Gastrocnemius medialis (tissue), 4 donors: ENCODE measurements around the gene NKX2-2. TPM values are rescaled to one million over a fixed set of nuclear protein-coding genes. Genes with fewer than 3 reads are reported as not detected.

ENCODE experiments used
- ATAC-seq, 2 donors: fragments of 150-250 bp; one replicate each; pipeline ENCODE4 v1.9.1; 2016
- DNase-seq, 2 donors: peaks; one replicate each; pipeline ENCODE4 v3.0.0-alpha.2; 2019
- H3K27ac ChIP-seq, 4 donors: fragments of 200-600 bp; sonication (generic); 1 replicate in 1 of 4; 2 replicates in 3 of 4; pipeline ENCODE4 v1.5.1; 2016 to 2018; ENCODE audit warnings: mild to moderate bottlenecking in 2 of 4, moderate library complexity in 1 of 4
- H3K27me3 ChIP-seq, 3 donors: fragments of 200-600 bp; sonication (generic) in 2 of 3; 1 replicate in 1 of 3; 2 replicates in 2 of 3; pipeline versions ENCODE4 v1.5.1 to v1.6.0; 2016 to 2019; ENCODE audit warnings: mild to moderate bottlenecking in 1 of 3, moderate library complexity in 1 of 3
- H3K36me3 ChIP-seq, 2 donors: fragments of 200-600 bp; sonication (generic) in 1 of 2; one replicate each; pipeline ENCODE4 v1.5.1; 2017 to 2018
- H3K4me1 ChIP-seq, 2 donors: fragments of 200-600 bp; sonication (generic) in 1 of 2; one replicate each; pipeline ENCODE4 v1.5.1; 2016 to 2017; ENCODE audit warnings: mild to moderate bottlenecking in 2 of 2
- H3K4me3 ChIP-seq, 4 donors: fragments of 200-600 bp; sonication (generic) in 3 of 4; 1 replicate in 1 of 4; 2 replicates in 3 of 4; pipeline ENCODE4 v1.5.1; 2016 to 2019; ENCODE audit warnings: mild to moderate bottlenecking in 2 of 4
- H3K9me3 ChIP-seq, 3 donors: fragments of 200-600 bp; sonication (generic) in 2 of 3; 1 replicate in 1 of 3; 2 replicates in 2 of 3; pipeline ENCODE4 v1.5.1; 2016 to 2019
- CTCF ChIP-seq, 5 experiments: fragments of 450-650 bp in 3 of 5; fragments of 200-600 bp in 2 of 5; sonication (generic) in 2 of 5; IDR thresholded peaks in 4 of 5; conservative IDR thresholded peaks in 1 of 5; 1 replicate in 4 of 5; 2 replicates in 1 of 5; pipeline ENCODE4 v1.5.1; 2016 to 2019; ENCODE audit warnings: antibody characterized with exemption in 5 of 5, mild to moderate bottlenecking in 3 of 5, moderate library complexity in 3 of 5
- POLR2A ChIP-seq, 2 donors: fragments of 450-650 bp; IDR thresholded peaks; one replicate each; pipeline ENCODE4 v1.6.1; 2017; ENCODE audit warnings: antibody characterized with exemption in 2 of 2, mild to moderate bottlenecking in 2 of 2, moderate library complexity in 2 of 2
- in situ Hi-C, 4 donors: fragments of 200-750 bp; cut with MboI; loops; one replicate each; pipeline versions ENCODE4 v1.15.0 to v1.8.0; 2017; ENCODE audit warnings: low sequenced_read_pairs in 4 of 4
- intact Hi-C: fragments of 100-400 bp; cut with DNase I; formaldehyde crosslinking; loops from one replicate; pipeline ENCODE4 v1.15.1; 2023; ENCODE audit warnings: low total_unique reads
- total RNA-seq, 4 donors: library from RNA; depleted of rRNA; stranded (reverse); fragments of >200 nt; gene quantifications; one replicate each; pipeline versions ENCODE4 v1.1.0 to v1.2.3, GENCODE V29; 2016

NKX2-2 gene
- total RNA-seq, 4 donors from 2014 or later, result not detected

- Histone ChIP-seq H3K27me3 (peaks cover 72 to 85% (median 76%) of the 10 kb centered on the region in 3 donors), H3K36me3 (no peaks in the 10 kb centered on the region), H3K4me1 (peaks cover 5 to 18% of the 10 kb centered on the region in 2 donors), H3K27ac (no peak overlapping the region), H3K9me3 (no peaks in the 10 kb centered on the region), H3K4me3 (no peak overlapping the region)
- TF ChIP-seq POLR2A (IDR thresholded peaks at IDR 0.05), result no peak
- no peak for TF ChIP-seq CTCF (IDR thresholded peaks at IDR 0.05 in 4 of 5, conservative IDR thresholded peaks at IDR 0.05 in 1 of 5)
- intact Hi-C loops (no loop called here), in situ Hi-C loops (no loop called here)
- DNase-seq (no peak), ATAC-seq (no peak)
Observed at GRCh38 chr20:21523895-21524294, 10.0 kb upstream of the NKX2-2 start.

DNA sequence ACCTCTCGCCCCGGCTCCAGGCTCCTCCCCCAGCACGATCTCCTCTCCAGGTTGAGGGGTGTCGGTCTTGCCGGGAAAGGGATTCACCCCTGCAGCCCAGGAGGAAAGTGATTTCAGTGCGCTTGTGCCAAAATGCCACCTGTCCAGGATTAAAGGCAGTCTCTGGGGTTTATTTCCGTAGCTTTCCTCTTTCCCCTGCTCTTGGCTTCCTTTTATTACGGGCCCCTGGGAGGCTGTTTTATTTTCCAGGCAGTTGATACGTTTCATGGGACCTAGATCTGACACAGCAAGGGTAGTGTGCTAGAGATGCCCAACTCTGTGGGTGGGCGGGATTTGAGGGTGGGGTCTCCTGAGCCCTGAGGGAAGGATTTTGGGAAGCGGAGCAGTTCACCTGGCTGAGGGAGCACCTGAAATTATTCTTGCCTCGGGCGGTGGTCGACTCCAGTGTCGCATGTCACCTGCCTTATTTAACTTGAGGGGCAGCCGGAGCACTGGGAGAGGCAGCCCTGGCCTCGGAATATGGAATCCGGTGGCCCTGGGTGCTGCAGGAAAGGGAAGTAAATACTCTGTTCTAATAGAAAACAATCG is 9.5 kb upstream of the NKX2-2 start:
- intact Hi-C loops (no loop called here), in situ Hi-C loops (no loop called here)
- Histone ChIP-seq H3K27me3 (peaks cover 77 to 90% (median 79%) of the 10 kb centered on the region in 3 donors), H3K27ac (no peak overlapping the region), H3K4me1 (peaks cover 5 to 18% of the 10 kb centered on the region in 2 donors), H3K9me3 (no peaks in the 10 kb centered on the region), H3K4me3 (peak overlapping the region in 1 of 4 donors; percentile 34), H3K36me3 (no peaks in the 10 kb centered on the region)
- DNase-seq (no peak), ATAC-seq (no peak)
- TF ChIP-seq POLR2A (IDR thresholded peaks at IDR 0.05) (no peak), CTCF (IDR thresholded peaks at IDR 0.05 in 4 of 5, conservative IDR thresholded peaks at IDR 0.05 in 1 of 5) (no peak)

GRCh38 chr20:21522481-21523280 is 8.8 kb upstream of the NKX2-2 start:
- peaks cover 84 to 97% (median 86%) of the 10 kb centered on the region in 3 donors for H3K27me3 ChIP-seq
- no peaks in the 10 kb centered on the region for H3K36me3 ChIP-seq
- no peak for TF ChIP-seq POLR2A (IDR thresholded peaks at IDR 0.05)
- no peak for TF ChIP-seq CTCF (IDR thresholded peaks at IDR 0.05 in 4 of 5, conservative IDR thresholded peaks at IDR 0.05 in 1 of 5)
- no peak for DNase-seq
- H3K9me3 ChIP-seq, result no peaks in the 10 kb centered on the region
- no peak for ATAC-seq
- intact Hi-C loops, result no loop called here
- in situ Hi-C loops, result no loop called here
- peaks cover 5 to 18% of the 10 kb centered on the region in 2 donors for H3K4me1 ChIP-seq
- H3K27ac ChIP-seq, result no peak overlapping the region
- H3K4me3 ChIP-seq, result peak overlapping the region in 3 of 4 donors; percentile 24 to 34 (median 29)

DNA sequence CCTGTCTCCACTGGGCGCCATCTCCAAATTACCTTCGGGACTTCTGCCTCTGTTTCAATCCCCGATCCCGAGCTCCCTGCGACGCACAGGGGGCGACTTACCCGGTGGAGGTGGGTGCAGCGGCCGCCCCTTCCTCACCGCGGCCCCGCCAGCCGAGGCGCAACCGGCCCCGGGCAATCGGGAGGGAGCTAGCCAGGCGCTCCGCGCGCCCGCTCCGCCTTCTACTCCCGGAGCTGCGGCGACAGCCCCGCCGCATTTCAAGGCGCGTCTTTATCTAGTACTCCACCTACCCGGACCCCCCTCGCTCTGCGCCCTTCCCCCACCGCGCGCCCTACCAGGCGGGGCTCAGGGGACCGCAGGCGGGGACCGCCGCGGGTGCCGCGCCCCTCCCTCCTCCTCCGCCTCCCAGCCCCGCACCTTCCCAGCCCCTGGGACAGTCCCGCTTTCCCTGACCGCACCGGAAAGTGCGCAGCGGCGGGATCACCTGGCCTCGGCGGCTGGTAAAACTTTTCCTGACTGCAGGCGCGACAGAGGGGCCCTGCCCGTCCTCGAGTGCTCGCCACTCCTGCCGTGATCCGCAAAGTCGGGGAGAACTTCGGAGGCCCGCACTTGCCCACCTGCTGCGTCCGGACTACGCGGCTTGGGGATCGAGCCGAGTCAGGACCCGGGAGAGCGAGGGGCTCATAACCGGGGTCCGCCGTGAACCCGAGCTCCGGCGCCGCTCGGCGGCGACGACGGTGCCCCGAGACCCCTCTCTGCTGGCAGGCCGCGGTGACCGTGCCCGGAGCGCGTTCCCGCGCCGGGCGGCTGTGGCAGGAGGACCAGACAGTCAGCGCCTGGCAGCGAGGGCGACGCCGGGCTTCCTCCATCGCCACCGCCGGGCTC is 8.0 kb upstream of the NKX2-2 start:
- ATAC-seq (no peak), DNase-seq (no peak)
- Histone ChIP-seq H3K4me1 (peaks cover 5 to 18% of the 10 kb centered on the region in 2 donors), H3K36me3 (no peaks in the 10 kb centered on the region), H3K4me3 (peak overlapping the region in 3 of 4 donors; percentile 24 to 32 (median 29)), H3K27ac (no peak overlapping the region), H3K9me3 (no peaks in the 10 kb centered on the region), H3K27me3 (peaks cover 90 to 98% (median 92%) of the 10 kb centered on the region in 3 donors)
- intact Hi-C loops, result no loop called here
- in situ Hi-C loops, result no loop called here
- TF ChIP-seq CTCF (IDR thresholded peaks at IDR 0.05 in 4 of 5, conservative IDR thresholded peaks at IDR 0.05 in 1 of 5) (no peak), POLR2A (IDR thresholded peaks at IDR 0.05) (no peak)
